H9 (cell line): Measurements from ENCODE around the gene BRPF1. TPM values are rescaled to one million over a fixed set of nuclear protein-coding genes. Genes with fewer than 3 reads are reported as not detected.

ENCODE experiments used
- DNase-seq: peaks from one replicate; pipeline ENCODE4 v3.0.0-alpha.2; 2017
- H2AFZ ChIP-seq: one replicate; pipeline ENCODE4 v1.6.1; 2013; ENCODE audit warnings: mild to moderate bottlenecking, low read length, control low read depth, moderate library complexity
- H2AK5ac ChIP-seq: 2 replicates; pipeline ENCODE4 v1.6.1; 2013; ENCODE audit warnings: low read length, control low read depth, mixed read lengths; ENCODE audit not compliant: insufficient read length
- H2BK120ac ChIP-seq: one replicate; pipeline ENCODE4 v1.6.1; 2013; ENCODE audit warnings: low read depth, mild to moderate bottlenecking, low read length, control low read depth, inconsistent platforms; ENCODE audit not compliant: poor library complexity, severe bottlenecking
- H2BK12ac ChIP-seq: 2 replicates; pipeline ENCODE4 v1.6.1; 2013; ENCODE audit warnings: low read length, control low read depth, mixed read lengths, low read depth; ENCODE audit not compliant: insufficient read length
- H2BK15ac ChIP-seq: 2 replicates; pipeline ENCODE4 v1.6.1; 2013; ENCODE audit warnings: low read depth, low read length, control low read depth
- H2BK20ac ChIP-seq: one replicate; pipeline ENCODE4 v1.6.1; 2013; ENCODE audit warnings: low read depth, mild to moderate bottlenecking, low read length, control low read depth, inconsistent platforms; ENCODE audit not compliant: poor library complexity, severe bottlenecking
- H2BK5ac ChIP-seq: 2 replicates; pipeline ENCODE4 v1.6.1; 2013; ENCODE audit warnings: low read length, control low read depth, mixed read lengths; ENCODE audit not compliant: insufficient read length
- H3K14ac ChIP-seq: 2 replicates; pipeline ENCODE4 v1.6.1; 2013; ENCODE audit warnings: low read length, control low read depth; ENCODE audit not compliant: insufficient read depth
- H3K18ac ChIP-seq: 2 replicates; pipeline ENCODE4 v1.6.1; 2013; ENCODE audit warnings: low read depth, mild to moderate bottlenecking, mixed read lengths, low read length, control low read depth; ENCODE audit not compliant: insufficient read length
- H3K23ac ChIP-seq: 2 replicates; pipeline ENCODE4 v1.6.1; 2013; ENCODE audit warnings: low read length, control low read depth, mixed read lengths, low read depth; ENCODE audit not compliant: insufficient read length
- H3K23me2 ChIP-seq: 2 replicates; pipeline ENCODE4 v1.6.1; 2013; ENCODE audit warnings: low read depth, mild to moderate bottlenecking, mixed read lengths, low read length, control low read depth; ENCODE audit not compliant: insufficient read length, poor library complexity, severe bottlenecking
- H3K27ac ChIP-seq: 2 replicates; pipeline ENCODE4 v1.5.1; 2013; ENCODE audit warnings: low read length, control low read depth, mixed read lengths, low read depth; ENCODE audit not compliant: insufficient read length
- H3K27me3 ChIP-seq: 2 replicates; pipeline ENCODE4 v1.6.1; 2013; ENCODE audit warnings: low read length, control low read depth, inconsistent platforms; ENCODE audit not compliant: insufficient read depth
- H3K4ac ChIP-seq: 2 replicates; pipeline ENCODE4 v1.6.1; 2013; ENCODE audit warnings: low read depth, mild to moderate bottlenecking, control low read depth, inconsistent platforms, low read length, moderate library complexity
- H3K4me1 ChIP-seq: 2 replicates; pipeline ENCODE4 v1.6.1; 2013; ENCODE audit warnings: low read length, control low read depth, inconsistent platforms; ENCODE audit not compliant: insufficient read depth
- H3K4me2 ChIP-seq: 2 replicates; pipeline ENCODE4 v1.6.1; 2013; ENCODE audit warnings: low read length, control low read depth, mixed read lengths; ENCODE audit not compliant: insufficient read length, insufficient read depth
- H3K56ac ChIP-seq: 2 replicates; pipeline ENCODE4 v1.6.1; 2013; ENCODE audit warnings: low read depth, mild to moderate bottlenecking, mixed read lengths, low read length, control low read depth; ENCODE audit not compliant: insufficient read length
- H3K79me1 ChIP-seq: 2 replicates; pipeline ENCODE4 v1.6.1; 2013; ENCODE audit warnings: low read depth, mild to moderate bottlenecking, moderate library complexity, low read length, control low read depth, inconsistent platforms; ENCODE audit not compliant: insufficient read depth, poor library complexity, severe bottlenecking
- H3K79me2 ChIP-seq: 2 replicates; pipeline ENCODE4 v1.6.1; 2013; ENCODE audit warnings: low read length, control low read depth, inconsistent platforms; ENCODE audit not compliant: insufficient read depth
- H3K9ac ChIP-seq: 2 replicates; pipeline ENCODE4 v1.6.1; 2013; ENCODE audit warnings: low read length, control low read depth, mixed read lengths; ENCODE audit not compliant: insufficient read length; ENCODE audit errors: extremely low read depth
- H3K9me3 ChIP-seq: one replicate; pipeline ENCODE4 v1.6.1; 2013; ENCODE audit warnings: low read depth, low read length, inconsistent platforms; ENCODE audit not compliant: control insufficient read depth
- H3T11ph ChIP-seq: one replicate; pipeline ENCODE4 v1.6.1; 2013; ENCODE audit warnings: mild to moderate bottlenecking, low read length, control low read depth, inconsistent platforms
- H4K20me1 ChIP-seq: one replicate; pipeline ENCODE4 v1.6.1; 2013; ENCODE audit not compliant: control insufficient read depth, insufficient read length, insufficient read depth
- H4K5ac ChIP-seq: 2 replicates; pipeline ENCODE4 v1.6.1; 2013; ENCODE audit warnings: low read depth, mild to moderate bottlenecking, mixed read lengths, low read length, control low read depth; ENCODE audit not compliant: insufficient read length
- H4K8ac ChIP-seq: replicated peaks from 2 replicates; pipeline ENCODE4 v1.6.1; 2013; ENCODE audit warnings: low read length, control low read depth, mixed read lengths, low read depth; ENCODE audit not compliant: insufficient read length
- H4K91ac ChIP-seq: 2 replicates; pipeline ENCODE4 v1.6.1; 2013; ENCODE audit warnings: low read depth, mild to moderate bottlenecking, moderate library complexity, mixed read lengths, low read length, control low read depth; ENCODE audit not compliant: insufficient read length
- H3K27ac Mint-ChIP-seq, 3 experiments: 2 replicates in 2 of 3; 3 replicates in 1 of 3; pipeline ENCODE4 v1.8.0; 2020 to 2021; ENCODE audit warnings: mixed read lengths in 3 of 3, mild to moderate bottlenecking in 1 of 3, moderate library complexity in 1 of 3
- H3K27me3 Mint-ChIP-seq: 2 replicates; pipeline ENCODE4 v1.8.0; 2021; ENCODE audit warnings: low read depth, mild to moderate bottlenecking, moderate library complexity, mixed read lengths
- H3K36me3 Mint-ChIP-seq, 3 experiments: 2 replicates in 2 of 3; 3 replicates in 1 of 3; pipeline ENCODE4 v1.8.0; 2020 to 2021; ENCODE audit warnings: low read depth in 3 of 3, mixed read lengths in 3 of 3; ENCODE audit not compliant: insufficient read depth in 1 of 3
- H3K4me1 Mint-ChIP-seq, 2 experiments: 2 replicates each; pipeline ENCODE4 v1.8.0; 2020; ENCODE audit warnings: mixed read lengths in 2 of 2
- H3K4me3 Mint-ChIP-seq, 2 experiments: 2 replicates in 1 of 2; 3 replicates in 1 of 2; pipeline ENCODE4 v1.8.0; 2020 to 2021; ENCODE audit warnings: mild to moderate bottlenecking in 2 of 2, mixed read lengths in 2 of 2, moderate library complexity in 1 of 2
- H3K9me3 Mint-ChIP-seq, 2 experiments: 2 replicates in 1 of 2; 3 replicates in 1 of 2; pipeline ENCODE4 v1.8.0; 2020; ENCODE audit warnings: mild to moderate bottlenecking in 2 of 2, mixed read lengths in 2 of 2, moderate library complexity in 1 of 2
- WGBS: extraction: QIAGEN DNeasy Blood & Tissue Kit; methylation state at CpG from one replicate; pipeline ENCODE4 v1.1.7; 2013; ENCODE audit warnings: missing lambda C conversion rate, low lambda C conversion rate, mixed read lengths; ENCODE audit not compliant: insufficient read length; ENCODE audit errors: extremely low coverage; 5-methylcytosine and 5-hydroxymethylcytosine counted together
- total RNA-seq: library from RNA; stranded (reverse); gene quantifications from 2 replicates; pipeline ENCODE4 v1.2.1, GENCODE V29; 2021
- TF ChIP-seq, protein P1 (sequence below): fragments of 200-600 bp; sonication (generic); conservative IDR thresholded peaks from 3 replicates; pipeline ENCODE4 v1.8.0; 2021; ENCODE audit warnings: antibody characterized with exemption, mild to moderate bottlenecking

BRPF1 gene
- total RNA-seq, 1 experiment from 2014 or later = 38.6 TPM

DNA sequence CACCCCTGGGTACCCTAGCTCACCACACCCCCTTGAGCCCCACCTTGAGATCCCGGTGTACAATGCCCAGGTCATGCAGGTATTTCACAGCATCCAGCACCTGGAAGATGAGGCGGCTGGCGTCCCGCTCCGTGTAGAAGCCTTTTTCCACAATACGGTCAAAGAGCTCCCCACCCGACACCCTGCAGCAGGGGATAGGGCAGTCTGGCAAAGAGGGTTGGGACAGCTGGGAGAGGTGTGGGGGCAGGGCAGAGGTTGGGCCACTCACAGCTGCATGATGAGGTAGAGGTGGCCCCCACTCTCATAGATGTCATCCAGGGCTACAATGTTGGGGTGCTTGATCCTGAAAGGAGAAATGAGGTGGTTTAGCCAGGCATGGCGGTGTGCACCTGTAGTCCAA is 31.3 kb downstream of the BRPF1 start:
- Mint-ChIP-seq H3K9me3 (no peaks in the 10 kb centered on the region), H3K27ac (0 out of 7 replicates have a peak overlapping the region, but pooled peaks of 1 of the 3 experiments have one; percentile 29), H3K27me3 (peaks cover 20% of the 10 kb centered on the region), H3K4me1 (peaks cover 10 to 11% of the 10 kb centered on the region in 2 experiments), H3K4me3 (no peak overlapping the region), H3K36me3 (peaks cover 22 to 47% (median 26%) of the 10 kb centered on the region in 3 experiments)
- H2BK120ac ChIP-seq = no peak overlapping the region
- H3K23me2 ChIP-seq = no peaks in the 10 kb centered on the region
- H4K8ac ChIP-seq = no peak overlapping the region
- H3T11ph ChIP-seq = no peak overlapping the region
- no peak overlapping the region for H2BK20ac ChIP-seq
- TF ChIP-seq, protein P1, sequence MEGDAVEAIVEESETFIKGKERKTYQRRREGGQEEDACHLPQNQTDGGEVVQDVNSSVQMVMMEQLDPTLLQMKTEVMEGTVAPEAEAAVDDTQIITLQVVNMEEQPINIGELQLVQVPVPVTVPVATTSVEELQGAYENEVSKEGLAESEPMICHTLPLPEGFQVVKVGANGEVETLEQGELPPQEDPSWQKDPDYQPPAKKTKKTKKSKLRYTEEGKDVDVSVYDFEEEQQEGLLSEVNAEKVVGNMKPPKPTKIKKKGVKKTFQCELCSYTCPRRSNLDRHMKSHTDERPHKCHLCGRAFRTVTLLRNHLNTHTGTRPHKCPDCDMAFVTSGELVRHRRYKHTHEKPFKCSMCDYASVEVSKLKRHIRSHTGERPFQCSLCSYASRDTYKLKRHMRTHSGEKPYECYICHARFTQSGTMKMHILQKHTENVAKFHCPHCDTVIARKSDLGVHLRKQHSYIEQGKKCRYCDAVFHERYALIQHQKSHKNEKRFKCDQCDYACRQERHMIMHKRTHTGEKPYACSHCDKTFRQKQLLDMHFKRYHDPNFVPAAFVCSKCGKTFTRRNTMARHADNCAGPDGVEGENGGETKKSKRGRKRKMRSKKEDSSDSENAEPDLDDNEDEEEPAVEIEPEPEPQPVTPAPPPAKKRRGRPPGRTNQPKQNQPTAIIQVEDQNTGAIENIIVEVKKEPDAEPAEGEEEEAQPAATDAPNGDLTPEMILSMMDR = no peak
- H2BK5ac ChIP-seq = no peak overlapping the region
- H3K14ac ChIP-seq = no peak overlapping the region
- H4K91ac ChIP-seq = no peak overlapping the region
- no peaks in the 10 kb centered on the region for H3K79me1 ChIP-seq
- no peak overlapping the region for H2BK15ac ChIP-seq
- H2AK5ac ChIP-seq = no peak overlapping the region
- no peak overlapping the region for H3K4me2 ChIP-seq
- no peak overlapping the region for H2AFZ ChIP-seq
- H4K5ac ChIP-seq = no peak overlapping the region
- no peaks in the 10 kb centered on the region for H4K20me1 ChIP-seq
- no peak overlapping the region for H3K18ac ChIP-seq
- no peaks in the 10 kb centered on the region for H3K9me3 ChIP-seq
- no peak overlapping the region for H3K9ac ChIP-seq
- no peak overlapping the region for H3K4ac ChIP-seq
- H3K27ac ChIP-seq = no peak overlapping the region
- H3K27me3 ChIP-seq = no peaks in the 10 kb centered on the region; the same call in 1 of the 2 replicates
- H3K23ac ChIP-seq = no peak overlapping the region
- H3K56ac ChIP-seq = no peak overlapping the region
- no peak overlapping the region for H2BK12ac ChIP-seq
- H3K4me1 ChIP-seq = no peaks in the 10 kb centered on the region
- H3K79me2 ChIP-seq = no peaks in the 10 kb centered on the region
- DNase-seq = no peak
- no CpG with 5 or more reads among the region's 8 CpGs for WGBS
